Right cardiac atrium (tissue), 5 donors: Measurements from ENCODE around the gene CYSTM1. TPM values are rescaled to one million over a fixed set of nuclear protein-coding genes. Genes with fewer than 3 reads are reported as not detected.
A peak's percentile ranks its signal among the peaks of the same experiment; 100 is the strongest.

ENCODE experiments used
- ATAC-seq, 2 donors: fragments of 200-7000 bp; cut with Tn5 transposase; one replicate each; pipeline versions ENCODE4 v1.8.0 to v1.9.1; 2020; ENCODE audit warnings: moderate library complexity in 2 of 2, mild to moderate bottlenecking in 1 of 2
- DNase-seq, 3 donors: peaks; one replicate each; pipeline ENCODE4 v3.0.0-alpha.2; 2020
- H3K27ac ChIP-seq: one replicate; pipeline ENCODE4 v1.5.1; 2013; ENCODE audit warnings: mild to moderate bottlenecking, low read length, control low read depth, moderate library complexity
- H3K27me3 ChIP-seq: one replicate; pipeline ENCODE4 v1.6.1; 2013; ENCODE audit not compliant: control insufficient read depth, insufficient read depth
- H3K4me1 ChIP-seq: one replicate; pipeline ENCODE4 v1.6.1; 2013; ENCODE audit warnings: low read length; ENCODE audit not compliant: control insufficient read depth, insufficient read depth
- H3K4me3 ChIP-seq: one replicate; pipeline ENCODE4 v1.5.1; 2013; ENCODE audit warnings: low read length, control low read depth
- H3K9me3 ChIP-seq: one replicate; pipeline ENCODE4 v1.6.1; 2013; ENCODE audit warnings: low read length; ENCODE audit not compliant: control insufficient read depth
- WGBS: extraction: QIAGEN DNeasy Blood & Tissue Kit; methylation state at CpG from one replicate; pipeline ENCODE4 v1.1.7; 2013; 5-methylcytosine and 5-hydroxymethylcytosine counted together
- intact Hi-C, 4 donors: fragments of 100-400 bp; cut with DNase I; formaldehyde crosslinking; loops; one replicate each; pipeline versions ENCODE4 v1.11.0 to v1.14.0; 2022 to 2023
- polyA plus RNA-seq: library from polyadenylated mRNA; stranded (reverse); fragments of 200-250 nt; gene quantifications from one replicate; pipeline ENCODE4 v1.2.3, GENCODE V29; 2013
- total RNA-seq, 4 donors: library from RNA; stranded (reverse); fragmentation: NEBNext Ultra II Directional; extraction: Animal tissue kit (Norgen Biotek cat#: 25700); gene quantifications; one replicate each; pipeline ENCODE4 v1.2.1, GENCODE V29; 2021
- donor health status: healthy with polysubstance abuse.
- donor health status: DM: no; HTN: yes; CAD: no.
- donor health status: DM: no; HTN: no; CAD: no.
- donor health status: DM: no; HTN: yes; CAD: no; lungs with severe emphysema.
- donor health status: DM: yes; HTN: yes; CAD: no.

The CYSTM1 gene
- total and polyA plus RNA-seq, 5 donors = 47.8 to 77.4 (median 53.8) TPM

GRCh38 chr5:140223567-140223966 is 48.6 kb downstream of the CYSTM1 start:
- ATAC-seq (peak; percentile 61 to 71), DNase-seq (peak in 1 of 3 donors; percentile 56)
- intact Hi-C loops = loop anchor here in 1 of 4 donors (5.0 kb wide), 1 partner anchor 46 kb away; the partner anchor contains the start of gene CYSTM1
- Histone ChIP-seq H3K27me3 (no peaks in the 10 kb centered on the region), H3K27ac (peak overlapping the region; percentile 87), H3K4me1 (peaks cover 31% of the 10 kb centered on the region), H3K4me3 (no peak overlapping the region), H3K9me3 (no peaks in the 10 kb centered on the region)
- WGBS = 72% methylated on average over 3 of the region's 3 CpGs

- no peak overlapping the region for H3K4me3 ChIP-seq
- H3K27me3 ChIP-seq = no peaks in the 10 kb centered on the region
- no peaks in the 10 kb centered on the region for H3K9me3 ChIP-seq
- no peak for ATAC-seq
- intact Hi-C loops = loop anchor here in 1 of 4 donors (5.0 kb wide), 1 partner anchor 47 kb away; the partner anchor contains the start of gene CYSTM1
- no peak for DNase-seq
- peaks cover 25% of the 10 kb centered on the region for H3K4me1 ChIP-seq
- over 99% methylated on average over 3 of the region's 3 CpGs for WGBS
- H3K27ac ChIP-seq = no peak overlapping the region
These were observed 49.7 kb downstream of the CYSTM1 start for GRCh38 chr5:140224658-140225057.

- peak in 1 of 2 donors; percentile 28 for ATAC-seq
- Histone ChIP-seq H3K9me3 (no peaks in the 10 kb centered on the region), H3K4me1 (peaks cover 22% of the 10 kb centered on the region), H3K27me3 (no peaks in the 10 kb centered on the region), H3K4me3 (no peak overlapping the region), H3K27ac (no peak overlapping the region)
- 64% methylated on average over 3 of the region's 3 CpGs for WGBS
- DNase-seq = no peak
- intact Hi-C loops = no loop called here
These were observed 50.4 kb downstream of the CYSTM1 start for GRCh38 chr5:140225396-140225795.

- ATAC-seq (no peak), DNase-seq (no peak)
- no peak overlapping the region for H3K4me3 ChIP-seq
- H3K27me3 ChIP-seq = no peaks in the 10 kb centered on the region
- intact Hi-C loops = no loop called here
- 90% methylated on average over 2 of the region's 2 CpGs for WGBS
- H3K9me3 ChIP-seq = no peaks in the 10 kb centered on the region
- no peak overlapping the region for H3K27ac ChIP-seq
- H3K4me1 ChIP-seq = peaks cover 16% of the 10 kb centered on the region
These were observed 52.1 kb downstream of the CYSTM1 start for GRCh38 chr5:140227046-140227445.

GRCh38 chr5:140228364-140228837 is 53.4 kb downstream of the CYSTM1 start:
- Histone ChIP-seq H3K27ac (peak overlapping the region; percentile 88), H3K27me3 (no peaks in the 10 kb centered on the region), H3K4me3 (no peak overlapping the region), H3K4me1 (peaks cover 8% of the 10 kb centered on the region), H3K9me3 (no peaks in the 10 kb centered on the region)
- intact Hi-C loops = no loop called here
- DNase-seq (peak in 2 of 3 donors; percentile 60 to 64), ATAC-seq (peak; percentile 80 to 86)
- 56% methylated on average over 7 of the region's 7 CpGs for WGBS

- Histone ChIP-seq H3K4me1 (peaks cover 5% of the 10 kb centered on the region), H3K4me3 (no peak overlapping the region), H3K27ac (no peak overlapping the region), H3K27me3 (no peaks in the 10 kb centered on the region), H3K9me3 (no peaks in the 10 kb centered on the region)
- ATAC-seq (no peak), DNase-seq (no peak)
- intact Hi-C loops = no loop called here
- WGBS = 95% methylated on average over 1 of the region's 1 CpG
These were observed 55.4 kb downstream of the CYSTM1 start for GRCh38 chr5:140230373-140230772.

GRCh38 chr5:140232731-140233130 is 57.7 kb downstream of the CYSTM1 start:
- H3K27ac ChIP-seq = no peak overlapping the region
- ATAC-seq = no peak
- H3K27me3 ChIP-seq = no peaks in the 10 kb centered on the region
- WGBS = 93% methylated on average over 1 of the region's 1 CpG
- no peak overlapping the region for H3K4me3 ChIP-seq
- DNase-seq = no peak
- intact Hi-C loops = no loop called here
- H3K9me3 ChIP-seq = no peaks in the 10 kb centered on the region
- H3K4me1 ChIP-seq = peaks cover 11% of the 10 kb centered on the region

GRCh38 chr5:140234377-140234989 is 59.5 kb downstream of the CYSTM1 start:
- intact Hi-C loops = no loop called here
- H3K27ac ChIP-seq = no peak overlapping the region
- 94% methylated on average over 4 of the region's 4 CpGs for WGBS
- no peaks in the 10 kb centered on the region for H3K27me3 ChIP-seq
- no peak overlapping the region for H3K4me3 ChIP-seq
- no peak for DNase-seq
- ATAC-seq = no peak
- H3K4me1 ChIP-seq = peaks cover 7% of the 10 kb centered on the region
- H3K9me3 ChIP-seq = no peaks in the 10 kb centered on the region

GRCh38 chr5:140235791-140236551 is 61.0 kb downstream of the CYSTM1 start:
- Histone ChIP-seq H3K27ac (no peak overlapping the region), H3K27me3 (no peaks in the 10 kb centered on the region), H3K9me3 (no peaks in the 10 kb centered on the region), H3K4me1 (peaks cover 11% of the 10 kb centered on the region), H3K4me3 (no peak overlapping the region)
- intact Hi-C loops = no loop called here
- 76% methylated on average over 11 of the region's 11 CpGs for WGBS
- no peak for ATAC-seq
- no peak for DNase-seq

GRCh38 chr5:140236891-140237598 is 62.1 kb downstream of the CYSTM1 start:
- WGBS = 70% methylated on average over 6 of the region's 6 CpGs
- H3K27me3 ChIP-seq = no peaks in the 10 kb centered on the region
- H3K4me3 ChIP-seq = no peak overlapping the region
- ATAC-seq = no peak
- H3K27ac ChIP-seq = no peak overlapping the region
- H3K9me3 ChIP-seq = no peaks in the 10 kb centered on the region
- DNase-seq = no peak
- intact Hi-C loops = no loop called here
- H3K4me1 ChIP-seq = peaks cover 17% of the 10 kb centered on the region

- Histone ChIP-seq H3K27me3 (no peaks in the 10 kb centered on the region), H3K9me3 (no peaks in the 10 kb centered on the region), H3K27ac (no peak overlapping the region), H3K4me3 (no peak overlapping the region), H3K4me1 (peaks cover 26% of the 10 kb centered on the region)
- 95% methylated on average over 6 of the region's 6 CpGs for WGBS
- intact Hi-C loops = no loop called here
- DNase-seq (no peak), ATAC-seq (no peak)
These were observed 63.8 kb downstream of the CYSTM1 start for GRCh38 chr5:140238756-140239155.
